Natural killer cell (primary cell): Measurements from ENCODE around the gene ZNF487. TPM values are rescaled to one million over a fixed set of nuclear protein-coding genes. Genes with fewer than 3 reads are reported as not detected.

Experiments
- ATAC-seq, 3 donors: fragments of 150-1000 bp in 2 of 3; fragments of 200-7000 bp in 1 of 3; cut with Tn5 transposase; 1 replicate in 1 of 3; 2 replicates in 2 of 3; pipeline ENCODE4 v1.10.0; 2021; ENCODE audit warnings: mild to moderate bottlenecking in 2 of 3, moderate library complexity in 2 of 3
- DNase-seq, 2 donors: peaks; one replicate each; pipeline versions ENCODE4 v3.0.0 to v3.0.0-alpha.2; 2013 to 2021; ENCODE audit warnings: mixed read lengths in 1 of 2
- H3K27ac ChIP-seq: one replicate; pipeline ENCODE4 v1.5.1; 2013; ENCODE audit warnings: mild to moderate bottlenecking, low read length
- H3K27me3 ChIP-seq: one replicate; pipeline ENCODE4 v1.6.1; 2013; ENCODE audit warnings: low read length; ENCODE audit not compliant: control insufficient read depth, insufficient read depth
- H3K36me3 ChIP-seq: one replicate; pipeline ENCODE4 v1.6.1; 2013; ENCODE audit warnings: low read length; ENCODE audit not compliant: control insufficient read depth, insufficient read depth
- H3K4me1 ChIP-seq: one replicate; pipeline ENCODE4 v1.6.1; 2013; ENCODE audit warnings: low read length; ENCODE audit not compliant: control insufficient read depth, insufficient read depth
- H3K4me3 ChIP-seq: one replicate; pipeline ENCODE4 v1.5.1; 2013; ENCODE audit warnings: low read length
- H3K9me3 ChIP-seq: one replicate; pipeline ENCODE4 v1.6.1; 2013; ENCODE audit warnings: low read length; ENCODE audit not compliant: control insufficient read depth, insufficient read depth
- H3K27ac Mint-ChIP-seq, 2 donors: one replicate each; pipeline ENCODE4 v1.8.0; 2022; ENCODE audit warnings: mild to moderate bottlenecking in 2 of 2, mixed read lengths in 2 of 2, moderate library complexity in 1 of 2
- H3K27me3 Mint-ChIP-seq, 2 donors: one replicate each; pipeline ENCODE4 v1.8.0; 2022; ENCODE audit warnings: low read depth in 2 of 2, mixed read lengths in 2 of 2
- H3K36me3 Mint-ChIP-seq: one replicate; pipeline ENCODE4 v1.8.0; 2022; ENCODE audit warnings: mixed read lengths
- H3K4me1 Mint-ChIP-seq, 2 donors: one replicate each; pipeline ENCODE4 v1.8.0; 2022; ENCODE audit warnings: mixed read lengths in 2 of 2
- H3K4me3 Mint-ChIP-seq: one replicate; pipeline ENCODE4 v1.8.0; 2022; ENCODE audit warnings: mild to moderate bottlenecking, moderate library complexity, mixed read lengths
- H3K9me3 Mint-ChIP-seq, 2 donors: one replicate each; pipeline ENCODE4 v1.8.0; 2022; ENCODE audit warnings: mixed read lengths in 2 of 2
- WGBS: methylation state at CpG from one replicate; pipeline ENCODE4 v1.1.7; 2013; ENCODE audit warnings: missing lambda C conversion rate; ENCODE audit not compliant: insufficient coverage; 5-methylcytosine and 5-hydroxymethylcytosine counted together
- intact Hi-C: fragments of 100-400 bp; cut with micrococcal nuclease; formaldehyde crosslinking; loops from one replicate; pipeline ENCODE4 v1.14.2; 2022
- total RNA-seq, 4 donors: library from RNA; stranded (reverse); fragments of 120-200 nt in 1 of 4; gene quantifications; one replicate each; pipeline versions ENCODE4 v1.2.3 to v1.2.4, GENCODE V29; 2013 to 2022
- TF ChIP-seq, protein P1 (sequence below): fragments of 200-600 bp; IDR thresholded peaks from one replicate; pipeline ENCODE4 v1.8.0; 2022; ENCODE audit warnings: antibody characterized with exemption

Gene ZNF487
- total RNA-seq, 3 donors from 2014 or later (not counting 1 experiment from before 2014, with no cell fraction given), result 19.1 to 30.8 (median 22.8) TPM

DNA sequence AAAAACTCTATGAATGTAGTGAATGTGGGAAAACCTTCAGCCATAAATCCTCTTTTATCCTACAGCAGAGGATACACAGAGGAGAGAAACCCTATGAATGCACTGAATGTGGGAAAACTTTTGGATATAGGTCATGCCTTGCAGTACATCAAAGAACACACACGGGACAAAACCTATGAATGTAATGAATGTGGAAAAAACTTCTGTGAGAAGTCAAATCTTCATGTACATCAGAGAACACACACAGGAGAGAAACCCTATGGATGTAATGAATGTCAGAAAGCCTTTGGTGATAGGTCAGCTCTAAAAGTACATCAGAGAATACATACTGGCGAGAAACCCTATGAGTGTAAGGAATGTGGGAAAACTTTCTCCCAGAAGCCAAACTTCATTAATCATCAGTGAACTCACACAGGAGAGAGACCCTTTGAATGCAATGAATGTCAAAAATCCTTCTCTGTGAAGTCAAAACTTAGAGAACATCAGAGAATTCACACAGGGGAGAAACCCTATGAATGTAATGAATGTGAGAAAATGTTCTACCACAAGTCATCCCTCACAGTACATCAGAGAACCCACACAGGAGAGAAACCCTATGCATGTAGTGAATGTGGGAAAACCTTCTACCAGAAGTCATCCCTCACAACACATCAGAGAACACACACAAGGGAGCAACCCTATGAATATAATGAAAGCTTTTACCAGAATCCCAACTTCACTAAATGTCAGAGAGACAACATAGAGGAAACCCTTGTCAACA lies 45.6 kb downstream of the ZNF487 start:
- Mint-ChIP-seq H3K36me3 (peaks cover 31% of the 10 kb centered on the region), H3K4me1 (no peaks in the 10 kb centered on the region), H3K4me3 (no peak overlapping the region), H3K9me3 (peaks cover 4 to 23% of the 10 kb centered on the region in 2 donors), H3K27me3 (no peaks in the 10 kb centered on the region), H3K27ac (no peak overlapping the region)
- TF ChIP-seq, protein P1, sequence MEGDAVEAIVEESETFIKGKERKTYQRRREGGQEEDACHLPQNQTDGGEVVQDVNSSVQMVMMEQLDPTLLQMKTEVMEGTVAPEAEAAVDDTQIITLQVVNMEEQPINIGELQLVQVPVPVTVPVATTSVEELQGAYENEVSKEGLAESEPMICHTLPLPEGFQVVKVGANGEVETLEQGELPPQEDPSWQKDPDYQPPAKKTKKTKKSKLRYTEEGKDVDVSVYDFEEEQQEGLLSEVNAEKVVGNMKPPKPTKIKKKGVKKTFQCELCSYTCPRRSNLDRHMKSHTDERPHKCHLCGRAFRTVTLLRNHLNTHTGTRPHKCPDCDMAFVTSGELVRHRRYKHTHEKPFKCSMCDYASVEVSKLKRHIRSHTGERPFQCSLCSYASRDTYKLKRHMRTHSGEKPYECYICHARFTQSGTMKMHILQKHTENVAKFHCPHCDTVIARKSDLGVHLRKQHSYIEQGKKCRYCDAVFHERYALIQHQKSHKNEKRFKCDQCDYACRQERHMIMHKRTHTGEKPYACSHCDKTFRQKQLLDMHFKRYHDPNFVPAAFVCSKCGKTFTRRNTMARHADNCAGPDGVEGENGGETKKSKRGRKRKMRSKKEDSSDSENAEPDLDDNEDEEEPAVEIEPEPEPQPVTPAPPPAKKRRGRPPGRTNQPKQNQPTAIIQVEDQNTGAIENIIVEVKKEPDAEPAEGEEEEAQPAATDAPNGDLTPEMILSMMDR, result no peak
- Histone ChIP-seq H3K4me1 (no peaks in the 10 kb centered on the region), H3K9me3 (peaks cover 33% of the 10 kb centered on the region), H3K4me3 (no peak overlapping the region), H3K27me3 (no peaks in the 10 kb centered on the region), H3K27ac (no peak overlapping the region), H3K36me3 (peaks cover 7% of the 10 kb centered on the region)
- intact Hi-C loops, result no loop called here
- no peak for ATAC-seq
- no peak for DNase-seq
- WGBS, result no CpG with 5 or more reads among the region's 2 CpGs

- Mint-ChIP-seq H3K4me3 (peak overlapping the region; percentile 13), H3K9me3 (no peaks in the 10 kb centered on the region), H3K27me3 (no peaks in the 10 kb centered on the region), H3K36me3 (no peaks in the 10 kb centered on the region), H3K27ac (peak overlapping the region; percentile 36 to 87), H3K4me1 (peaks cover 4 to 8% of the 10 kb centered on the region in 2 donors)
- peaks cover 3% of the 10 kb centered on the region for H3K9me3 ChIP-seq
- 64% methylated on average over 5 of the region's 5 CpGs for WGBS
- intact Hi-C loops, result no loop called here
- no peak overlapping the region for H3K4me3 ChIP-seq
- no peaks in the 10 kb centered on the region for H3K36me3 ChIP-seq
- peak; percentile 43 to 93 (median 64) for ATAC-seq
- no peaks in the 10 kb centered on the region for H3K4me1 ChIP-seq
- no peak for DNase-seq
- H3K27me3 ChIP-seq, result no peaks in the 10 kb centered on the region
- no peak overlapping the region for H3K27ac ChIP-seq
- TF ChIP-seq, protein P1, result no peak
Observed at GRCh38 chr10:43491855-43492254, 54.9 kb downstream of the ZNF487 start.

DNA sequence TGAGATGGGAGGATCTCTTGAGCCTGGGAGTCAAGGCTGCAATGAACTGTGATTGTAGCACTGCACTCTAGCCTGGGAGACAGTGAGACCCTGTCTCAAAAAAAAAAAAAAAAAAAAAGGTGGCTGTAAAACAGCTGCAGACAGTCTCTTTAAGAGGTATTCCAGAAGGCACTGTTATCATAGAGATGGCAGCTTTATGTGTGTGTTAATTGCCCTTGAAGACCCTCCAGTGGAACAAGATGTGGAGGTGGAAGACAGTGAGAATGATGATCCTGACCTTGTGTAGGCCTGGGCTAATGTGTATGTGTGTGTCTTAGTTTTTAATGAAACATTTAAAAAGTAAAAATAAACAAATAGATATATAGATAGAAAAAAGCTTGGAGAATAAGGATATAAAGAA lies 66.0 kb downstream of the ZNF487 start:
- intact Hi-C loops, result no loop called here

More for the DNA sequence above, 66.0 kb downstream of the ZNF487 start:
- Histone ChIP-seq H3K36me3 (no peaks in the 10 kb centered on the region), H3K27me3 (no peaks in the 10 kb centered on the region), H3K27ac (no peak overlapping the region), H3K4me3 (no peak overlapping the region), H3K4me1 (no peaks in the 10 kb centered on the region), H3K9me3 (no peaks in the 10 kb centered on the region)
- Mint-ChIP-seq H3K27me3 (no peaks in the 10 kb centered on the region), H3K36me3 (no peaks in the 10 kb centered on the region), H3K4me3 (no peak overlapping the region), H3K27ac (no peak overlapping the region), H3K9me3 (no peaks in the 10 kb centered on the region), H3K4me1 (no peaks in the 10 kb centered on the region)
- DNase-seq (no peak), ATAC-seq (no peak)
- TF ChIP-seq, protein P1, result no peak
